Adrenal gland (tissue), 5 donors: ENCODE data around the gene PPP1R3D.
A peak's percentile ranks its signal among the peaks of the same experiment; 100 is the strongest.

Source experiments
- CTCF ChIP-seq, 6 experiments: fragments of 450-650 bp in 4 of 6; fragments of 200-600 bp in 2 of 6; sonication (generic) in 1 of 6; IDR thresholded peaks; 1 replicate in 5 of 6; 2 replicates in 1 of 6; pipeline versions ENCODE4 v1.5.1 to v1.8.0; 2016 to 2021; ENCODE audit warnings: antibody characterized with exemption in 6 of 6, mild to moderate bottlenecking in 2 of 6, moderate library complexity in 1 of 6
- POLR2A ChIP-seq, 2 donors: fragments of 450-650 bp; IDR thresholded peaks; one replicate each; pipeline ENCODE4 v1.6.1; 2017; ENCODE audit warnings: antibody characterized with exemption in 2 of 2, mild to moderate bottlenecking in 2 of 2, moderate library complexity in 1 of 2
- donor health status: DM: no; HTN: no; CAD: no.

GRCh38 chr20:59955131-59955796, 15.2 kb upstream of the PPP1R3D start:
- TF ChIP-seq CTCF (IDR thresholded peaks at IDR 0.05) = peak in 5 of 6 experiments; percentile 17 to 48 (median 35)
- TF ChIP-seq POLR2A (IDR thresholded peaks at IDR 0.05) = no peak
